Ascending aorta (tissue), 2 donors: ENCODE measurements around the gene PRR5. TPM values are rescaled to one million over a fixed set of nuclear protein-coding genes. Genes with fewer than 3 reads are reported as not detected.

Source experiments
- DNase-seq, 2 donors: peaks; one replicate each; pipeline ENCODE4 v3.0.0-alpha.2; 2019; ENCODE audit warnings: low spot score in 2 of 2
- H3K27ac ChIP-seq, 2 donors: fragments of 200-600 bp; sonication (generic); one replicate each; pipeline ENCODE4 v1.5.1; 2016 to 2017; ENCODE audit warnings: mild to moderate bottlenecking in 1 of 2
- H3K27me3 ChIP-seq: fragments of 200-600 bp; sonication (generic); one replicate; pipeline ENCODE4 v1.5.1; 2017
- H3K36me3 ChIP-seq, 2 donors: fragments of 200-600 bp; sonication (generic); one replicate each; pipeline ENCODE4 v1.5.1; 2016
- H3K4me1 ChIP-seq, 2 donors: fragments of 200-600 bp; sonication (generic); one replicate each; pipeline ENCODE4 v1.5.1; 2016 to 2017; ENCODE audit warnings: mild to moderate bottlenecking in 1 of 2
- H3K4me3 ChIP-seq, 2 donors: fragments of 200-600 bp; sonication (generic); one replicate each; pipeline ENCODE4 v1.5.1; 2016 to 2017; ENCODE audit warnings: mild to moderate bottlenecking in 1 of 2
- H3K9me3 ChIP-seq, 2 donors: fragments of 200-600 bp; sonication (generic); one replicate each; pipeline ENCODE4 v1.5.1; 2016
- CTCF ChIP-seq, 3 experiments: fragments of 200-600 bp in 2 of 3; fragments of 450-650 bp in 1 of 3; sonication (generic) in 2 of 3; IDR thresholded peaks; one replicate each; pipeline ENCODE4 v1.5.1; 2016 to 2019; ENCODE audit warnings: antibody characterized with exemption in 3 of 3, mild to moderate bottlenecking in 1 of 3, moderate library complexity in 1 of 3
- intact Hi-C: fragments of 100-400 bp; cut with DNase I; formaldehyde crosslinking; loops from one replicate; pipeline ENCODE4 v1.15.1; 2023
- total RNA-seq: library from RNA; depleted of rRNA; stranded (reverse); fragments of >200 nt; gene quantifications from one replicate; pipeline ENCODE4 v1.1.0, GENCODE V29; 2016

Gene PRR5
- total RNA-seq, 1 donor from 2014 or later = 4.4 TPM

GRCh38 chr22:44685384-44686056, 16.5 kb upstream of the PRR5 start:
- Histone ChIP-seq H3K36me3 (no peaks in the 10 kb centered on the region), H3K27ac (no peak overlapping the region), H3K4me1 (no peaks in the 10 kb centered on the region), H3K4me3 (no peak overlapping the region), H3K27me3 (no peaks in the 10 kb centered on the region), H3K9me3 (no peaks in the 10 kb centered on the region)
- no peak for DNase-seq
- intact Hi-C loops = no loop called here
- TF ChIP-seq CTCF (IDR thresholded peaks at IDR 0.05) = no peak

GRCh38 chr22:44686873-44687600, 15.0 kb upstream of the PRR5 start:
- H3K36me3 ChIP-seq = no peaks in the 10 kb centered on the region
- no peak overlapping the region for H3K27ac ChIP-seq
- intact Hi-C loops = no loop called here
- no peaks in the 10 kb centered on the region for H3K27me3 ChIP-seq
- H3K9me3 ChIP-seq = no peaks in the 10 kb centered on the region
- H3K4me1 ChIP-seq = no peaks in the 10 kb centered on the region
- no peak for DNase-seq
- TF ChIP-seq CTCF (IDR thresholded peaks at IDR 0.05) = no peak
- H3K4me3 ChIP-seq = no peak overlapping the region

- intact Hi-C loops = no loop called here
- Histone ChIP-seq H3K36me3 (no peaks in the 10 kb centered on the region), H3K27me3 (no peaks in the 10 kb centered on the region), H3K27ac (no peak overlapping the region), H3K4me1 (no peaks in the 10 kb centered on the region), H3K4me3 (no peak overlapping the region), H3K9me3 (no peaks in the 10 kb centered on the region)
- no peak for DNase-seq
- no peak for TF ChIP-seq CTCF (IDR thresholded peaks at IDR 0.05)
Measured at GRCh38 chr22:44689173-44689572, 12.8 kb upstream of the PRR5 start.

GRCh38 chr22:44689915-44690524, 12.0 kb upstream of the PRR5 start:
- H3K4me3 ChIP-seq = no peak overlapping the region
- H3K27me3 ChIP-seq = no peaks in the 10 kb centered on the region
- no peak for TF ChIP-seq CTCF (IDR thresholded peaks at IDR 0.05)
- H3K9me3 ChIP-seq = no peaks in the 10 kb centered on the region
- H3K27ac ChIP-seq = no peak overlapping the region
- DNase-seq = no peak
- H3K4me1 ChIP-seq = no peaks in the 10 kb centered on the region
- no peaks in the 10 kb centered on the region for H3K36me3 ChIP-seq
- intact Hi-C loops = no loop called here

GRCh38 chr22:44691796-44692661, 10.0 kb upstream of the PRR5 start:
- H3K27ac ChIP-seq = no peak overlapping the region
- no peak for DNase-seq
- H3K4me3 ChIP-seq = no peak overlapping the region
- H3K4me1 ChIP-seq = no peaks in the 10 kb centered on the region
- no peak for TF ChIP-seq CTCF (IDR thresholded peaks at IDR 0.05)
- no peaks in the 10 kb centered on the region for H3K36me3 ChIP-seq
- H3K27me3 ChIP-seq = no peaks in the 10 kb centered on the region
- intact Hi-C loops = no loop called here
- H3K9me3 ChIP-seq = no peaks in the 10 kb centered on the region
